ENCODE data around the gene NRXN3. TPM values are rescaled to one million over a fixed set of nuclear protein-coding genes. Genes with fewer than 3 reads are reported as not detected.

The NRXN3 gene
- total RNA-seq, 1 experiment from 2014 or later = 0.11 TPM

GRCh38 chr14:78637489-78637888 lies 467.3 kb downstream of the NRXN3 start:
- DNase-seq (ENCODE audit: low read depth) = no peak

- DNase-seq (ENCODE audit: low read depth) = no peak
These were observed 467.8 kb downstream of the NRXN3 start for GRCh38 chr14:78637908-78638475.

- no peak for DNase-seq (ENCODE audit: low read depth)
These were observed 468.8 kb downstream of the NRXN3 start for GRCh38 chr14:78638926-78639325.

- DNase-seq (ENCODE audit: low read depth) = no peak
These were observed 474.8 kb downstream of the NRXN3 start for GRCh38 chr14:78644824-78645559.

GRCh38 chr14:78652727-78653126 lies 482.6 kb downstream of the NRXN3 start:
- DNase-seq (ENCODE audit: low read depth) = no peak

GRCh38 chr14:78653173-78653572 lies 483.0 kb downstream of the NRXN3 start:
- no peak for DNase-seq (ENCODE audit: low read depth)

- no peak for DNase-seq (ENCODE audit: low read depth)
These were observed 487.3 kb downstream of the NRXN3 start for GRCh38 chr14:78657451-78657850.

- DNase-seq (ENCODE audit: low read depth) = no peak
These were observed 494.7 kb downstream of the NRXN3 start for GRCh38 chr14:78664841-78665240.

GRCh38 chr14:78666336-78667056 lies 496.3 kb downstream of the NRXN3 start:
- no peak for DNase-seq (ENCODE audit: low read depth)

- DNase-seq (ENCODE audit: low read depth) = no peak
These were observed 497.0 kb downstream of the NRXN3 start for GRCh38 chr14:78667141-78667540.

GRCh38 chr14:78673845-78674244 lies 503.7 kb downstream of the NRXN3 start:
- no peak for DNase-seq (ENCODE audit: low read depth)

GRCh38 chr14:78674820-78675219 lies 504.6 kb downstream of the NRXN3 start:
- DNase-seq (ENCODE audit: low read depth) = no peak

- DNase-seq (ENCODE audit: low read depth) = no peak
These were observed 513.0 kb downstream of the NRXN3 start for GRCh38 chr14:78683206-78683605.

GRCh38 chr14:78683981-78684380 lies 513.8 kb downstream of the NRXN3 start:
- no peak for DNase-seq (ENCODE audit: low read depth)

GRCh38 chr14:78688503-78688902 lies 518.3 kb downstream of the NRXN3 start:
- no peak for DNase-seq (ENCODE audit: low read depth)

GRCh38 chr14:78690836-78691235 lies 520.7 kb downstream of the NRXN3 start:
- no peak for DNase-seq (ENCODE audit: low read depth)

GRCh38 chr14:78697341-78697740 lies 527.2 kb downstream of the NRXN3 start:
- peak; percentile 5 for DNase-seq (ENCODE audit: low read depth)

GRCh38 chr14:78698991-78699390 lies 528.8 kb downstream of the NRXN3 start:
- no peak for DNase-seq (ENCODE audit: low read depth)

GRCh38 chr14:78700236-78700635 lies 530.1 kb downstream of the NRXN3 start:
- DNase-seq (ENCODE audit: low read depth) = no peak

GRCh38 chr14:78701246-78701645 lies 531.1 kb downstream of the NRXN3 start:
- DNase-seq (ENCODE audit: low read depth) = no peak

GRCh38 chr14:78704965-78705364 lies 534.8 kb downstream of the NRXN3 start:
- no peak for DNase-seq (ENCODE audit: low read depth)

- DNase-seq (ENCODE audit: low read depth) = no peak
These were observed 535.8 kb downstream of the NRXN3 start for GRCh38 chr14:78705989-78706388.
